Measurements from ENCODE around the gene ARHGAP30. TPM values are rescaled to one million over a fixed set of nuclear protein-coding genes. Genes with fewer than 3 reads are reported as not detected.

ARHGAP30 gene
- total RNA-seq, 8 experiments from 2014 or later, result 0.64 to 2.8 (median 1.3) TPM

DNA sequence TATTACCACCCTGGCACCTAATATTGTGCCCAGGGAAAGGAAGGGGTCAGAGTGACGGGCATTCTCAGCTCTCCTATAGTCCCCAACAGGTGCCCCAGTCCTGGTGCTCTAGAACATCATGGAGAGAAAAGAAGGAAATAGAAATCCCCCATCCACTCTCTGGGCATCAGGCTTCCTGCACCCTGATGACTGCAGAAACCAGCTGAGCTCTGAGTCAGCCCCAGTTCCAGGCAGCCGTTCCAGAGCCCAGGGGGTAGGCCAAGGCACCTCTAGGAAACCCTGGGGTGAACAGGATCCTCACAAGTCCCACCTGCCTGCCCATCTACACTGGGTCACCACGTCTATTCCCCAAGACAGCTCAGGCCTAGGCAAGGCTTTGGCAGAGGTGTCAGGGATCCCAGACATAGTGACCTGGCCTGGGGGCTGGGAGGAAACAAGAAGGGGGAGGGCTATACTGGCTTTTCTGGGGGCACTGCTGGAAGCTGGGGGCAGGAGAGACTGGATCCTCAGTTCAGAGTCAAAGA is 19.0 kb upstream of the ARHGAP30 start:
- Histone ChIP-seq H3K4me3 (no peak overlapping the region), H3K27ac (no peak overlapping the region), H3K4me1 (replicated peaks in 1 of 2) (peaks cover 2 to 11% of the 10 kb centered on the region in 2 donors)
- 60 to 75% (median 69%) methylated on average over 1 to 2 of the region's 3 CpGs; no CpG with 5 or more reads in 6 of the 10 experiments for WGBS, 10 experiments
- peak in 1 of 8 experiments; percentile 28 for ATAC-seq (replicated peaks in 6 of 8)
- in situ Hi-C loops (cut with MboI; ENCODE audit: low pct_unique_long_range_greater_than_20kb in 2 of 9, low sequenced_read_pairs in 9 of 9, unreplicated experiment in 9 of 9), result loop anchor here in 1 of 9 experiments (25.0 kb wide), 1 partner anchor 101 kb away; no protein-coding TSS in a partner anchor

DNA sequence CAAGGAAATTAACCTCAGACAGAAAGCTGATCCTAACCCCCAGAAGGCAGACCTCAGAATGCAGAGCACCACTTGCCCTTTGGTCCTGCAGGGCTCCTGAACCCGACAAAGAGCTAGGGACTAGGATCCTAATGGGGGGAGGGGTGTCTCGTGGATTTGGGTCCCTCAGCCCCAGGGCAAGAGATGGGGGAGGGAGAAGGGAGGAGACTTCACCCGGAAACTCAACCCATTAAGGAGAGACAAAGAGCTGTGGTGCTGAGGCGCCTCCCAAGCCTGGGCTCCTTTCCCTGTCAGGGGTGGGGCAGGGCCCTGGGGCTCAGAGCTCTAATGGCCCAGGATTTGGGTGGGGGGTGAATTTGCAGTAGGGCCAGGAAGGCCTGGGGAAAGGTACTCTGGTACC is 16.8 kb upstream of the ARHGAP30 start:
- 0 to 40% (median 10%) methylated on average over 1 to 2 of the region's 4 CpGs; no CpG with 5 or more reads in 6 of the 10 experiments for WGBS, 10 experiments
- in situ Hi-C loops (cut with MboI; ENCODE audit: low pct_unique_long_range_greater_than_20kb in 2 of 9, low sequenced_read_pairs in 9 of 9, unreplicated experiment in 9 of 9), result loop anchor here in 1 of 9 experiments (25.0 kb wide), 1 partner anchor 99 kb away; no protein-coding TSS in a partner anchor
- peaks cover 5 to 19% of the 10 kb centered on the region in 2 donors for H3K4me1 ChIP-seq (replicated peaks in 1 of 2)
- no peak overlapping the region for H3K4me3 ChIP-seq
- peak in 3 of 8 experiments; percentile 6 to 49 (median 9) for ATAC-seq (replicated peaks in 6 of 8)
- H3K27ac ChIP-seq, result no peak overlapping the region

DNA sequence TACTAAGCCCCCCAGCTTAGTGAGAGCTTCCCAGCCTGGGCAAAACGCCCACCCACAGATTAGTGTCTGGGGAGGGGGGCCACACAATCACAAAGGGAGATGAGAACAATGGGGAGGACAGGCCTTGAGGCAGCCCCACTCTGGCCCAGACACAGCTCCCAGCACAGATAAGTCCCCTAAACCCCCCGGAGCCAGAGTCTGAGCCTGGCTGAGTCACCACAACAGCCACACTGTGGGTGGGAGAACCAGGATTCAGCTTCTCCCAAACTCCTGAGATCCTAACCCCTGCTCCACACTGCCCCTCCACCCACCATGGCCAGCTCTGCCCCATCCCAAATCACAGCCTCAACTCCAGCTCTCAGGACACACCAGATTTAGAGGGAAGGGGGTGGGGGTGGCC is 15.5 kb upstream of the ARHGAP30 start:
- peaks cover 5 to 19% of the 10 kb centered on the region in 2 donors for H3K4me1 ChIP-seq (replicated peaks in 1 of 2)
- H3K27ac ChIP-seq, result no peak overlapping the region
- in situ Hi-C loops (cut with MboI; ENCODE audit: low pct_unique_long_range_greater_than_20kb in 2 of 9, low sequenced_read_pairs in 9 of 9, unreplicated experiment in 9 of 9), result loop anchor here in 1 of 9 experiments (25.0 kb wide), 1 partner anchor 98 kb away; no protein-coding TSS in a partner anchor
- WGBS, 10 experiments, result 50% methylated on average over 1 of the region's 2 CpGs; no CpG with 5 or more reads in 9 of the 10 experiments
- ATAC-seq (replicated peaks in 6 of 8), result no peak
- H3K4me3 ChIP-seq, result no peak overlapping the region

DNA sequence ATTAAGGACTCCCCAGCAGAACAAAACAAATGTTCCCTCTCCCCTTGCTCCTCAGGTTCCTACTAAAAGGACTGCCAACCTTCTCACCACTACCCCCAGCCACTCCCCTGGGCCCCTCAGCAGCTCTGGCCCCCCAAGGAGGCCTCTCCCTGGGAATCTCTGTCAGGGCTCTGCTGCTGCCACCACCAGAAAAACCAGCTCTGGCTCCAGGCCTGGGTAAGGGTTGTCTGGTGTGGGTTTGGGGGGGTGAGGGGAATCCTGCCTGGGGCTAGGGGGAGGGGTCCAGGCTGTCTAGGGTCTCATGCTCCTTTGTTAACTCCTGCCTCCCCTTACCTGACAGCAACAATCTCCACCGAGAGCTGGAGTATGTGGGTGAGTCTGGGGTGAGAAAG is 14.9 kb upstream of the ARHGAP30 start:
- peaks cover 5 to 19% of the 10 kb centered on the region in 2 donors for H3K4me1 ChIP-seq (replicated peaks in 1 of 2)
- H3K27ac ChIP-seq, result no peak overlapping the region
- ATAC-seq (replicated peaks in 6 of 8), result no peak
- 80 to 88% methylated on average over 1 of the region's 1 CpG; no CpG with 5 or more reads in 8 of the 10 experiments for WGBS, 10 experiments
- H3K4me3 ChIP-seq, result no peak overlapping the region
- in situ Hi-C loops (cut with MboI; ENCODE audit: low pct_unique_long_range_greater_than_20kb in 2 of 9, low sequenced_read_pairs in 9 of 9, unreplicated experiment in 9 of 9), result loop anchor here in 1 of 9 experiments (25.0 kb wide), 1 partner anchor 97 kb away; no protein-coding TSS in a partner anchor

GRCh38 chr1:161083748-161084596 is 14.3 kb upstream of the ARHGAP30 start:
- Histone ChIP-seq H3K4me3 (no peak overlapping the region), H3K27ac (peak overlapping the region in 1 of 2 donors; percentile 75), H3K4me1 (replicated peaks in 1 of 2) (peaks cover 5 to 19% of the 10 kb centered on the region in 2 donors)
- ATAC-seq (replicated peaks in 6 of 8), result no peak
- in situ Hi-C loops (cut with MboI; ENCODE audit: low pct_unique_long_range_greater_than_20kb in 2 of 9, low sequenced_read_pairs in 9 of 9, unreplicated experiment in 9 of 9), result loop anchor here in 1 of 9 experiments (25.0 kb wide), 1 partner anchor 97 kb away; no protein-coding TSS in a partner anchor
- WGBS, 10 experiments, result 47 to 96% (median 94%) methylated on average over 2 to 8 of the region's 10 CpGs; no CpG with 5 or more reads in 3 of the 10 experiments

DNA sequence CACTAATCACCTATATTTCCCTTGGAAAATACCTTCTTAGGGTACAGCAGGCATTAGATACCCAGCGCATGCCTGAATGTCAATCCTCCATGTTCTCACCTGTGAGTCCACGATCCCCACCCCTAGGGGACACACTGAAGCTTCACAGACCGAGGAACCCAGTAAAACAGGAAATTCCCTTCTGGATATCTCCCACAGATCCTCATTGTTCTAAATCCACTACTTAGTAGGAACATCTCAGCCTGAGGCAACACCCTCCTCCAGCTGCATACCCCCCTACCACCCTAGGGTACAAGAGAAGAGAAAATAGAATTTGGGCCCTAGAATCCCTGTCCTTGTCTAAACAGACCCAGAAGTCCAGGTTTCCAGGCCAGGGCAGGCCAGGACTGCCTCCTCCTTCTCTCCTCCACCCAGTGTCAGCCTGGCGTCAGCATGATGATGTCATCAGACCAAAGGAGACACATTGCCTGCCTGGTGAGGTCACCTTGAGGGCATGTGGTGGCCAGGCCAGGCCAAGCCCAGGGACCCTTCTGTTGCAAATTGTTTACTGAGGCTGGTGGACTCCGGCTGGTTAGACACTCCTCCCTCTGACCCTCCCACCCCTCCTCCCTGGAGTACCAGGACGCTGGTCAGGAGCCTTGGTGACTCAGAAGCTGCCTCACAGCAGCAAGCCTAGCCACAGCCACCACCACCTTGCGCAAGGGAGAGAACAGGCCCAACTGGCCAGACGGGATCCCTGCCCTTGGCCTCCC is 13.5 kb upstream of the ARHGAP30 start:
- WGBS, 10 experiments, result 20 to 100% (median 73%) methylated on average over 1 to 6 of the region's 8 CpGs; no CpG with 5 or more reads in 5 of the 10 experiments
- H3K4me1 ChIP-seq (replicated peaks in 1 of 2), result peaks cover 5 to 19% of the 10 kb centered on the region in 2 donors
- H3K4me3 ChIP-seq, result no peak overlapping the region
- in situ Hi-C loops (cut with MboI; ENCODE audit: low pct_unique_long_range_greater_than_20kb in 2 of 9, low sequenced_read_pairs in 9 of 9, unreplicated experiment in 9 of 9), result loop anchor here in 1 of 9 experiments (25.0 kb wide), 1 partner anchor 96 kb away; no protein-coding TSS in a partner anchor
- peak overlapping the region in 1 of 2 donors; percentile 75 for H3K27ac ChIP-seq
- peak; percentile 77 to 97 (median 96) for ATAC-seq (replicated peaks in 6 of 8)

GRCh38 chr1:161082483-161082882 is 12.8 kb upstream of the ARHGAP30 start:
- ATAC-seq (replicated peaks in 6 of 8), result no peak
- 40 to 100% (median 89%) methylated on average over 1 to 2 of the region's 2 CpGs; no CpG with 5 or more reads in 5 of the 10 experiments for WGBS, 10 experiments
- Histone ChIP-seq H3K4me3 (no peak overlapping the region), H3K27ac (no peak overlapping the region), H3K4me1 (replicated peaks in 1 of 2) (peaks cover 5 to 19% of the 10 kb centered on the region in 2 donors)
- in situ Hi-C loops (cut with MboI; ENCODE audit: low pct_unique_long_range_greater_than_20kb in 2 of 9, low sequenced_read_pairs in 9 of 9, unreplicated experiment in 9 of 9), result loop anchor here in 1 of 9 experiments (25.0 kb wide), 1 partner anchor 95 kb away; no protein-coding TSS in a partner anchor

- Histone ChIP-seq H3K27ac (no peak overlapping the region), H3K4me1 (replicated peaks in 1 of 2) (peaks cover 5 to 19% of the 10 kb centered on the region in 2 donors), H3K4me3 (no peak overlapping the region)
- WGBS, 10 experiments, result 78 to 86% (median 80%) methylated on average over 1 to 5 of the region's 5 CpGs; no CpG with 5 or more reads in 7 of the 10 experiments
- no peak for ATAC-seq (replicated peaks in 6 of 8)
- in situ Hi-C loops (cut with MboI; ENCODE audit: low pct_unique_long_range_greater_than_20kb in 2 of 9, low sequenced_read_pairs in 9 of 9, unreplicated experiment in 9 of 9), result loop anchor here in 1 of 9 experiments (25.0 kb wide), 1 partner anchor 94 kb away; no protein-coding TSS in a partner anchor
Measured at GRCh38 chr1:161081519-161081918, 11.8 kb upstream of the ARHGAP30 start.

DNA sequence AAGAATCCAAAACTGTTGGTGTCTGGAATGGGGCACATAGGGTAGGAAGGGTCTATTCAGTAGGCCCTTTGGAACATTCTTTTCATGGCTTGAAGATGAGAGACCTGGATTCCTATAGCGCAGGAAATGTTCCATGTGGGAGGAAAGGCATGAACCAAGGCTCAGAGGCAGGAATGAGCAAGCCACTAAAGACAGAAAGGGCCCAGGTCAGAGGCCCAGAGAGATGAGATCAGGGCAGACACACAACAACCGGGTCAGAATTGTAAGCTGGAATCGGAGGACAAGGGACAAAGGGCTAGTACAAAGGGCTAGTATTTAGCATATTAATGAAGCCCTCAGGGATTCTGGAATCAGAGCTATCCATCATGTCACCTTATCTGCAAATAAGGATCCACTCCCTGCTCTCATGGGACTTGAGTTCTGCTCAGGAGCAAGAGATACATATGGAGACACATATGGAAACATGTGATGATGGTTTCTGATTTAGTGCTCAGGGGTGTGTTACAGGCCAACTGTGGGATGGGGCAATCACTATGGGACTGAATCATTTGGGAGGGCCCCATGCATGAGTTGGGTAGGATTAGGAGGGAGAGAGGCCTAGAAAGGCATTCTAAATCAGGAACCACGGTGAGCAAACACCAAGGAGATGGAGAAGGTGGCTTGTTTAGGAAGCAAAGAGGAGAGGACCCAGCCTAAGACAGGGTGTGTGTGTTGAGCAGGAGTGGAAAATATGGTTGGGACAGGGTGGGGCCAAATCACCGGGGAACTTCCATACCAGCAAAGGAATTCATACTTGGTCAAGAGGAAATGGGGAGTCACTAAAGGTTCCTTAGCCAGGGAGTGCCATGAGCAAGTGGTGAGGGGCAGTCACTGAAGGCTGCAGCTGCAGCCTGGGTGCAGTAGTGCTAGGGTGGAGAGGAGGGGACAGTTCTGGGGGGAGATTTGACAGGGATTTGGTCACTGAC is 11.0 kb upstream of the ARHGAP30 start:
- ATAC-seq (replicated peaks in 6 of 8), result peak in 3 of 8 experiments; percentile 7 to 37 (median 22)
- Histone ChIP-seq H3K4me1 (replicated peaks in 1 of 2) (peaks cover 5 to 19% of the 10 kb centered on the region in 2 donors), H3K4me3 (no peak overlapping the region), H3K27ac (no peak overlapping the region)
- in situ Hi-C loops (cut with MboI; ENCODE audit: low pct_unique_long_range_greater_than_20kb in 2 of 9, low sequenced_read_pairs in 9 of 9, unreplicated experiment in 9 of 9), result loop anchor here in 1 of 9 experiments (25.0 kb wide), 1 partner anchor 93 kb away; no protein-coding TSS in a partner anchor
- 20 to 53% (median 44%) methylated on average over 1 to 5 of the region's 5 CpGs; no CpG with 5 or more reads in 2 of the 10 experiments for WGBS, 10 experiments

DNA sequence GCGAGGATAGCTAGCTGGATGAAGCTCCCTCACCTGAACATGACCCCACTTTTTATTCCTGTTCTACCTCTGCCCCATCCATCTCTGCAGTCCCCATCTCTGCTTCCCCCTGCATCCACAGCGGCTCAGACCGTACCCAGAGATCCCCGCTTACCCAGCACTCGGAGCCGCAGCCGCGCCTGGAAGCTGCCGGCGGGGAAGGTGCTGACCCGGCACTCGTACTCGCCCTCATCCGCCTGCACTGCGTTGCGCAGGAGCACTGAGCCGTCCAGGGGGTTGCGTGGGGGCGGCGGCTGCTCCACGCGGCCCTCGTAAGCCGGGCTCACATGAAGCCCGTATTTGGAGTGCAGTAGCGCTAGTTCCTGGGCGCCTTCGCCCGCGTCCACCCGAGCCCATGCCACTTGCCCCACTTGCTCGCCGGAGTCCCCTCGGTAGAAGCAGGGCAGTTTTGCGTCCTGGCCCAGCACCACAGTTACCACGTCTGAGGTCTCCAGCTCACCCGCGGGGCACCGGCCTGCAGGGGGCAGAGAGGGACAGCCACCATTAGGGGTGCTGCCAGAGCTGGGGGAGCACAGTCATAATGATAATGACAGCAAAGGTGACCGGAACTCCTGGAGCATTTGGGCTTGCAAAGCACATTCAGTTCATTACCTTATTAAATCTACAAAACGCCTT is 9.9 kb upstream of the ARHGAP30 start:
- no peak for ATAC-seq (replicated peaks in 6 of 8)
- Histone ChIP-seq H3K4me3 (no peak overlapping the region), H3K4me1 (replicated peaks in 1 of 2) (peaks cover 5 to 18% of the 10 kb centered on the region in 2 donors), H3K27ac (no peak overlapping the region)
- in situ Hi-C loops (cut with MboI; ENCODE audit: low pct_unique_long_range_greater_than_20kb in 2 of 9, low sequenced_read_pairs in 9 of 9, unreplicated experiment in 9 of 9), result loop anchor here in 1 of 9 experiments (25.0 kb wide), 1 partner anchor 92 kb away; no protein-coding TSS in a partner anchor
- WGBS, 10 experiments, result 83 to 98% (median 95%) methylated on average over 1 to 18 of the region's 41 CpGs; no CpG with 5 or more reads in 5 of the 10 experiments

DNA sequence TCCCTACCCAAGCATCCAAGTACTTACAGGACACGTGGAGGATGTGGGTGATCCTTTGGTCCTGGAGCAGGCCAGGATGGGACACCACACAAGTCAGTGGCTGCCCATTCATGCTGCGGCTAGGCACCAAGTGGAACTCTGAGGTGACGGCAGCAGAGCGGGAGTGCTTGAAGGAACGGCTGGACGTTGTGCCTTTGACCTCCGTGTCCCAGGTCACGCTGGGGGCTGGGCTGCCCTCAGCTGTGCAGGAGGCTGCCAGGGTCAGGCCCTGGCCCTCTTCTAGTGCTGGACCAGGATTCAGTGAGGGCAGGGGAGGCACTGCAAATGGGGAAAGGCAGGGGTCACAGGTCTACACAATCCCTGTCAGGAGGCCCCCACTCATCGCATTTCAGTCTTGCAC is 7.7 kb upstream of the ARHGAP30 start:
- in situ Hi-C loops (cut with MboI; ENCODE audit: low pct_unique_long_range_greater_than_20kb in 2 of 9, low sequenced_read_pairs in 9 of 9, unreplicated experiment in 9 of 9), result loop anchor here in 1 of 9 experiments (25.0 kb wide), 1 partner anchor 90 kb away; no protein-coding TSS in a partner anchor
- 65 to 100% (median 89%) methylated on average over 1 to 5 of the region's 9 CpGs; no CpG with 5 or more reads in 4 of the 10 experiments for WGBS, 10 experiments
- Histone ChIP-seq H3K4me3 (no peak overlapping the region), H3K4me1 (replicated peaks in 1 of 2) (peaks cover 0 to 4% of the 10 kb centered on the region in 2 donors), H3K27ac (no peak overlapping the region)
- ATAC-seq (replicated peaks in 6 of 8), result no peak

Data from motor neuron (in vitro differentiated cells).